Stimulated activated CD4-positive, alpha-beta T cell treated with anti-CD3 and anti-CD28 coated beads, Interleukin-12 subunit alpha, Interleukin-12 subunit beta, amount 100 ng/mL, for 48 hours (primary cell): ENCODE measurements around the gene TNNC1.

ENCODE experiments used
- DNase-seq, 3 donors: peaks; one replicate each; pipeline ENCODE4 v3.0.0-alpha.2; 2020; ENCODE audit warnings: low read depth in 2 of 3, low spot score in 1 of 3

Gene TNNC1

GRCh38 chr3:52484680-52485461 lies 31.0 kb upstream of the TNNC1 start:
- no peak for DNase-seq

- DNase-seq, result no peak
These were observed 29.9 kb upstream of the TNNC1 start for GRCh38 chr3:52483577-52484381.

- no peak for DNase-seq
These were observed 29.2 kb upstream of the TNNC1 start for GRCh38 chr3:52483081-52483480.

- DNase-seq, result peak in 1 of 3 donors; percentile 12
These were observed 28.1 kb upstream of the TNNC1 start for GRCh38 chr3:52481819-52482521.

GRCh38 chr3:52480768-52481715 lies 27.2 kb upstream of the TNNC1 start:
- no peak for DNase-seq

- no peak for DNase-seq
These were observed 26.2 kb upstream of the TNNC1 start for GRCh38 chr3:52479877-52480575.

GRCh38 chr3:52479037-52479876 lies 25.4 kb upstream of the TNNC1 start:
- no peak for DNase-seq

- no peak for DNase-seq
These were observed 23.9 kb upstream of the TNNC1 start for GRCh38 chr3:52477796-52478095.

- no peak for DNase-seq
These were observed 23.4 kb upstream of the TNNC1 start for GRCh38 chr3:52477076-52477795.

GRCh38 chr3:52473026-52473425 lies 19.2 kb upstream of the TNNC1 start:
- DNase-seq, result no peak

GRCh38 chr3:52472239-52473000 lies 18.6 kb upstream of the TNNC1 start:
- DNase-seq, result no peak

GRCh38 chr3:52471371-52472238 lies 17.8 kb upstream of the TNNC1 start:
- no peak for DNase-seq

GRCh38 chr3:52470920-52471319 lies 17.1 kb upstream of the TNNC1 start:
- DNase-seq, result no peak

- DNase-seq, result no peak
These were observed 15.2 kb upstream of the TNNC1 start for GRCh38 chr3:52469001-52469400.

GRCh38 chr3:52468336-52468735 lies 14.5 kb upstream of the TNNC1 start:
- DNase-seq, result no peak

- DNase-seq, result no peak
These were observed 9.6 kb upstream of the TNNC1 start for GRCh38 chr3:52463416-52463815.

GRCh38 chr3:52461874-52462273 lies 8.0 kb upstream of the TNNC1 start:
- DNase-seq, result no peak
